ENCODE results near the gene PLCB1.

DNA sequence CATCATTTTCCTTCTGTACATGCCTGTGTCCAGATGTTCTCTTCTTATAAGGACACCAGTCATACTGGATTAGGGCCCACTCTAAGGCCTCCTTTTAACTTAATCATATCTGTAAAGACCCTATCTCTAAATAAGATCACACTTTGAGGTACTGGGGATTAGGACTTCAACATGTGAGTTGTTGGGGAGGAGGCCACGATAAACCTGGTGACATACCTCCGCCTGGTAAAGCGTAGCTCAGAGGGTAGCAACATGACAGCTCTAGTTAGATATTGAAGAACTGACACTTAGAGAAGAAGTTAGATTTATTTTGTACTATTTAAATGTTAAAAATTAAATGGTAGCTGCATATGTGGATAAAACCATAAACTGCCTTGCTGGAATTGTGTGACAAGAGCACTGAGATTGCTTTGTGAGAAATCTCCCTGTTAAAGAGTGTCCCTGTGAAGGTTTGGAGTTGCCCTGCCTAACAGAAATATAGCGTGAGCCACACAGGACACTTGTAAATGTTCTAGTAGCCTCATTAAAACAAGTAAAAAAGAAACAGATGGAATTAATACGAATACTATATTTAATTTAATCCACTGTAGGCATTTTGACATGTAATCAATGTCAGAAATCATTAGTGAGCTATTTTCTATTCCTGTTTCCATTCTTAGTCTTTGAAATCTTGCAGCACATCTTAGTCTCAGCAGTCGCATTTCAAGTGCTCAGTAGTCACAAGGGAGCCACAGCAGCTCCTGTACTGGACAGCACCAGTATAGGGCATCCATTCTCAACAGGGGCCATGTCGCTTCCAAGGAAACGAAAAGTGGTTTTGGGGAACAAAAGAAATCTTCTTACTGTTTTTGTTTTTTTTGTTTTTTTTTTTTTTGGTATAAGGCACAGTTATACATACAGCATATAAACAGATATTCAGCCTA is 13.4 kb downstream of the PLCB1 start:
- TF ChIP-seq CTCF (IDR thresholded peaks at IDR 0.05) (no peak), POLR2A (IDR thresholded peaks at IDR 0.05) (no peak)

Measured in Peyer's patch (tissue), 4 donors.